Hepatocyte (in vitro differentiated cells): Measurements from ENCODE around the gene KLK2. TPM values are rescaled to one million over a fixed set of nuclear protein-coding genes. Genes with fewer than 3 reads are reported as not detected.

Experiments used
- DNase-seq: peaks from one replicate; pipeline ENCODE4 v3.0.0-alpha.2; 2016; ENCODE audit warnings: low spot score
- H2AFZ ChIP-seq: fragments of 200-600 bp; sonication (generic); 2 replicates; pipeline ENCODE4 v1.6.0; 2016; ENCODE audit warnings: antibody characterized with exemption, mild to moderate bottlenecking
- H3K27ac ChIP-seq: fragments of 200-600 bp; sonication (generic); 2 replicates; pipeline ENCODE4 v1.5.1; 2016; ENCODE audit warnings: mild to moderate bottlenecking
- H3K27me3 ChIP-seq: fragments of 200-600 bp; sonication (generic); 2 replicates; pipeline ENCODE4 v1.6.1; 2016
- H3K36me3 ChIP-seq: fragments of 200-600 bp; sonication (generic); replicated peaks from 2 replicates; pipeline ENCODE4 v1.5.1; 2016; ENCODE audit warnings: low read depth; ENCODE audit not compliant: insufficient read depth
- H3K4me1 ChIP-seq: fragments of 200-600 bp; sonication (generic); 2 replicates; pipeline ENCODE4 v1.5.1; 2016; ENCODE audit warnings: mild to moderate bottlenecking, moderate library complexity; ENCODE audit not compliant: insufficient read depth
- H3K4me2 ChIP-seq: fragments of 200-600 bp; sonication (generic); 2 replicates; pipeline ENCODE4 v1.6.0; 2016
- H3K4me3 ChIP-seq: fragments of 200-600 bp; sonication (generic); 2 replicates; pipeline ENCODE4 v1.5.1; 2016; ENCODE audit warnings: mild to moderate bottlenecking
- H3K79me2 ChIP-seq: fragments of 200-600 bp; sonication (generic); 2 replicates; pipeline ENCODE4 v1.6.0; 2017; ENCODE audit warnings: mild to moderate bottlenecking
- H3K9me2 ChIP-seq: fragments of 200-600 bp; sonication (generic); replicated peaks from 2 replicates; pipeline ENCODE4 v1.6.0; 2017; ENCODE audit warnings: mild to moderate bottlenecking; ENCODE audit not compliant: insufficient read depth
- H3K9me3 ChIP-seq: fragments of 200-600 bp; sonication (generic); 2 replicates; pipeline ENCODE4 v1.5.1; 2016; ENCODE audit warnings: low read depth, mild to moderate bottlenecking
- H4K20me1 ChIP-seq: fragments of 200-600 bp; sonication (generic); 2 replicates; pipeline ENCODE4 v1.6.0; 2016; ENCODE audit warnings: mild to moderate bottlenecking; ENCODE audit not compliant: insufficient read depth, poor library complexity, severe bottlenecking
- EZH2 ChIP-seq: fragments of 200-600 bp; sonication (generic); IDR thresholded peaks from 2 replicates; pipeline ENCODE4 v1.6.1; 2016; ENCODE audit warnings: antibody characterized with exemption, mild to moderate bottlenecking, borderline replicate concordance
- EZH2phosphoT487 ChIP-seq: fragments of 200-600 bp; sonication (generic); IDR thresholded peaks from one replicate; pipeline ENCODE4 v1.6.1; 2018; ENCODE audit warnings: antibody characterized with exemption, mild to moderate bottlenecking, low read depth, moderate library complexity; ENCODE audit not compliant: unreplicated experiment, severe bottlenecking
- WGBS: methylation state at CpG from one replicate; pipeline ENCODE4 v1.1.6; 2016; ENCODE audit warnings: low lambda C conversion rate; ENCODE audit errors: missing lambda C conversion rate; 5-methylcytosine and 5-hydroxymethylcytosine counted together
- polyA plus RNA-seq: library from polyadenylated mRNA; unstranded; fragments of >200 nt; fragmentation: Nextera tagmentation; extraction: Ambion mirVana; gene quantifications from 2 replicates; pipeline ENCODE4 v1.2.1, GENCODE V29; 2016
- total RNA-seq: library from RNA; depleted of rRNA; stranded (reverse); fragments of >200 nt; gene quantifications from 2 replicates; pipeline ENCODE4 v1.2.3, GENCODE V29; 2014
- TF ChIP-seq, protein P1 (sequence below): fragments of 200-600 bp; sonication (generic); IDR thresholded peaks from 2 replicates; pipeline ENCODE4 v1.5.1; 2016; ENCODE audit warnings: antibody characterized with exemption, mild to moderate bottlenecking; ENCODE audit not compliant: poor library complexity

KLK2 gene
- total and polyA plus RNA-seq, 2 experiments from 2014 or later: not detected

DNA sequence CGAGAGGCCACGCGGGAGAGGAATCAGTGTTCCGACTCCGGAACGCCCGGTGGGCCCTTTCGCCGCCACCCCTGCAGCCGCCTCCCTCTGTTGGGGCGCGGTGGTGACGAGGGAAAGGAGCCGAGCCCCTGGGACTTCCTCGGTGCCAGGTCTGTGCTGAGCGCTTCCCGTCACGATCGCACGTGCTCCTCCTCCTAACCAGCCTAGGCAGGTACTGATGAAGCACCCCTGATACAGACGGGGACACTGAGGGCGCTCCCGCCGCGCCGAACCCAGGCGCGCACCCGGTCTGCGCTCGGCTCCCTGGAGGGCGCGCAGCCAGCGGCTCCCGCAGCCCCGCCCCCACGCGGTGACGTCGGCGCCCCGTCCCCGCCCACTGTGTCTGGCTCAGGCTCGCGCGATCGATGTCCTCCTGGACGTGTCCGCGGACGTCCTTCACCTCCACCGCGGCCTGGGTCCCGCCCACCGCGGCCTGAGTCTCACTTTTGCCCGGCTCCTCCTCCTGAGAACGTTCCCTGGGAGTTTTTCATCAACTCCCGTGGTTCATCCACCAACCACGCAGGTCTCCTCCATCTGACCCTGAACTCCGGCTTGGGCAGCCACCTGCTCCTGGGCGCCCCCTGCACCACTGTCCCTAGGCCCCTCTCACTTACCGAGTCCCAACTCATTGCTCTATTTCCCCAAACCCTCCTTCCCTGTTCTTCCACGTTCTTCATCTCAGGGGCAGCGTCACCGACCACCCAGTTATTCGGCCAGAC, 37.3 kb upstream of the KLK2 start:
- Histone ChIP-seq H3K4me3 (peak overlapping the region; percentile 58), H2AFZ (peak overlapping the region; percentile 90), H3K4me1 (peaks cover 6% of the 10 kb centered on the region), H3K27me3 (peaks cover 3% of the 10 kb centered on the region), H3K9me3 (no peaks in the 10 kb centered on the region), H3K9me2 (no peaks in the 10 kb centered on the region), H4K20me1 (no peaks in the 10 kb centered on the region), H3K36me3 (no peaks in the 10 kb centered on the region), H3K79me2 (no peaks in the 10 kb centered on the region), H3K4me2 (peak overlapping the region; percentile 96), H3K27ac (peak overlapping the region; percentile 46)
- WGBS: 6% methylated on average over 42 of the region's 67 CpGs
- TF ChIP-seq EZH2: no peak
- no peak for TF ChIP-seq EZH2phosphoT487
- TF ChIP-seq, protein P1, sequence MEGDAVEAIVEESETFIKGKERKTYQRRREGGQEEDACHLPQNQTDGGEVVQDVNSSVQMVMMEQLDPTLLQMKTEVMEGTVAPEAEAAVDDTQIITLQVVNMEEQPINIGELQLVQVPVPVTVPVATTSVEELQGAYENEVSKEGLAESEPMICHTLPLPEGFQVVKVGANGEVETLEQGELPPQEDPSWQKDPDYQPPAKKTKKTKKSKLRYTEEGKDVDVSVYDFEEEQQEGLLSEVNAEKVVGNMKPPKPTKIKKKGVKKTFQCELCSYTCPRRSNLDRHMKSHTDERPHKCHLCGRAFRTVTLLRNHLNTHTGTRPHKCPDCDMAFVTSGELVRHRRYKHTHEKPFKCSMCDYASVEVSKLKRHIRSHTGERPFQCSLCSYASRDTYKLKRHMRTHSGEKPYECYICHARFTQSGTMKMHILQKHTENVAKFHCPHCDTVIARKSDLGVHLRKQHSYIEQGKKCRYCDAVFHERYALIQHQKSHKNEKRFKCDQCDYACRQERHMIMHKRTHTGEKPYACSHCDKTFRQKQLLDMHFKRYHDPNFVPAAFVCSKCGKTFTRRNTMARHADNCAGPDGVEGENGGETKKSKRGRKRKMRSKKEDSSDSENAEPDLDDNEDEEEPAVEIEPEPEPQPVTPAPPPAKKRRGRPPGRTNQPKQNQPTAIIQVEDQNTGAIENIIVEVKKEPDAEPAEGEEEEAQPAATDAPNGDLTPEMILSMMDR: no peak
- peak; percentile 91 for DNase-seq

DNA sequence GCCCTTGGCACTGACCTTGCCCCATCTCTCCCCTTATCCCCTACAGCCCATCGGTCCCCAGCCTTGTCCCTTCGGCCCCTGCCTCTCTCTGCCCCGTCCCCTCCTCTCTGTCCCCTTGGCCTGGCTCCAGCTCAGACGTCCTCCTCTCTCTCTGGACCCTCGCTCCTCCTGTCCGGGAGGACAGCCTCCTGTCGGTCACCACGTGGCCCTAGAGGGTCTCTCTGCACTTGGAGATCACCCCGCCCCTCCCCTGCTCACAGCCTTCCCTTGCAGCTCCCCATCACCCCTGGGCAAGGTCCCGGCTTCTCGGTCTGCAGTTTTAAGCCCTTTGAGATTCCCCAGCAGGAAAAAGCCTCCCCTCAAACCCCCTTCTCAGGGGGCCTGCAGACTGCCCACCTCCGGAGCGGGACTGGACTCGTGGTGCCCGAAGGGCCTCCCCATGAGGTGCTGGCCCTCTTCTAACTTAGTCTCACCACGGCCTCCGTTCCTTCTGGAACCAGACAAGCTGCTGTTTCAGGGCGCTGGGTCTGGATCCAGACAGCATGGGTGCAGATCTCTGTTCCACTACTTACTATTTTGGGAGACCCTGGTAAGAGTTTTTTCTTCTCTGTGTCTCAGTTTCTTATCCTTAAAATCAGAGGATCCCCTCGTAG, 36.6 kb upstream of the KLK2 start:
- no peak overlapping the region for H2AFZ ChIP-seq
- H3K36me3 ChIP-seq: no peaks in the 10 kb centered on the region
- no peak overlapping the region for H3K27ac ChIP-seq
- H4K20me1 ChIP-seq: no peaks in the 10 kb centered on the region
- peak overlapping the region; percentile 96 for H3K4me2 ChIP-seq
- WGBS: 77% methylated on average over 14 of the region's 19 CpGs
- peaks cover 6% of the 10 kb centered on the region for H3K4me1 ChIP-seq
- TF ChIP-seq EZH2phosphoT487 (no peak), EZH2 (no peak)
- TF ChIP-seq, protein P1: no peak
- H3K27me3 ChIP-seq: peaks cover 6% of the 10 kb centered on the region
- H3K9me3 ChIP-seq: no peaks in the 10 kb centered on the region
- H3K9me2 ChIP-seq: no peaks in the 10 kb centered on the region
- no peak for DNase-seq
- H3K4me3 ChIP-seq: no peak overlapping the region
- H3K79me2 ChIP-seq: no peaks in the 10 kb centered on the region

DNA sequence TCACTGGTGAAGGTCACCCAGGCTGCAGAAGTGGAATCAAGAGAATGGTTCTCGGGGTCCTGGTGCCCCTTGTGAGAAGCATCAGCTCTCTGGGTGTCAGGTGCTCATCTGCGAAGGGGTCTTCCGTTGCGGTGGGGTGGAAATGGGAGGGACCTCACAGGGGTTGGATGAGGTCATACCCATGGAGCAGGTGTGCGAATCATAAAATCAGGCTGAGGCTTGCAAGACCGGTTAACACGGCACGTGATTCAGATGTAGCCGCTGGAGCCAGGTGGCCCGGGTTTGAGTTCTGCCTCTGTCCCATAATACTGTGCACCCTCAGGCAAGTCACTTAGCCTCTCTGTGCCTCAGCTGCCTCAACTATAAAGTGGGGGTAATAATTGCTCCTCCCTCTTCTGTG, 35.9 kb upstream of the KLK2 start:
- H3K27ac ChIP-seq: no peak overlapping the region
- no peak for DNase-seq
- peaks cover 6% of the 10 kb centered on the region for H3K27me3 ChIP-seq
- H4K20me1 ChIP-seq: no peaks in the 10 kb centered on the region
- WGBS: 92% methylated on average over 10 of the region's 10 CpGs
- TF ChIP-seq EZH2: no peak
- H2AFZ ChIP-seq: no peak overlapping the region
- no peak overlapping the region for H3K4me3 ChIP-seq
- H3K9me3 ChIP-seq: no peaks in the 10 kb centered on the region
- H3K4me2 ChIP-seq: no peak overlapping the region
- H3K4me1 ChIP-seq: peaks cover 6% of the 10 kb centered on the region
- no peaks in the 10 kb centered on the region for H3K79me2 ChIP-seq
- no peaks in the 10 kb centered on the region for H3K9me2 ChIP-seq
- H3K36me3 ChIP-seq: no peaks in the 10 kb centered on the region

DNA sequence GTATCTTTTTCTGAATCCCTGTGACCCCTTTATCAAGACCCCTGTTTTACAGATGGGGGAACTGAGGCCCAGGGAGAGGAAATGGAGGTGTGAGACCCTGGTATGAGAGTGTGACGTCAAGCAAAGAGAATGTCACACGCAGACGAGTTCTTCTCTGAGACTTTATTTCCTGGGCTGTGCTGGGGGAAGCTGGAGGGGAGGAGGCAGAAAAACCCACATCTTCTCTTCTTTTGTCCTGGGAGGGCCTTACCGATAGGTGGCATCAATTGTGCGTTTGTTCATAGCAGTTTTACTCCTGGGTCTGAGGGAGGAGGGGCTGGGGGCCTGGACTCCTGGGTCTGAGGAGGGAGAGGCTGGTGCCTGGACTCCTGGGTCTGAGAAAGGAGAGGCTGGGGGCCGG, 35.0 kb upstream of the KLK2 start:
- Histone ChIP-seq H3K4me2 (no peak overlapping the region), H4K20me1 (no peaks in the 10 kb centered on the region), H3K4me3 (no peak overlapping the region), H3K27me3 (peaks cover 8% of the 10 kb centered on the region), H3K4me1 (peaks cover 6% of the 10 kb centered on the region), H3K36me3 (no peaks in the 10 kb centered on the region), H3K27ac (no peak overlapping the region), H3K79me2 (no peaks in the 10 kb centered on the region), H3K9me3 (no peaks in the 10 kb centered on the region), H3K9me2 (no peaks in the 10 kb centered on the region), H2AFZ (no peak overlapping the region)
- 23% methylated on average over 6 of the region's 6 CpGs for WGBS
- TF ChIP-seq, protein P1: peak; percentile 10
- no peak for TF ChIP-seq EZH2
- no peak for DNase-seq
